GM12878 (cell line): ENCODE results near the gene ADAMTS6. TPM values are rescaled to one million over a fixed set of nuclear protein-coding genes. Genes with fewer than 3 reads are reported as not detected.

ENCODE experiments used
- ATAC-seq: fragments of 200-7000 bp; cut with Tn5 transposase; 3 replicates; pipeline ENCODE4 v1.9.1; 2020; ENCODE audit warnings: mild to moderate bottlenecking, moderate library complexity
- BruUV-seq: library from RNA; stranded (reverse); fragments of 400-500 nt; replicated peaks from 2 replicates; lab custom pipeline; 2021; lab: Mats Ljungman, UMichigan
- CTCF ChIA-PET: fragments of 300-600 bp; sonication (Branson Sonifier 250); formaldehyde crosslinking; extraction: SDS; loops from one replicate; lab custom pipeline; 2021; ENCODE audit warnings: inconsistent platforms; lab: Yijun Ruan, JAX
- POLR2A ChIA-PET: fragments of 350-600 bp; formaldehyde crosslinking; extraction: SDS; loops from one replicate; lab custom pipeline; 2021; ENCODE audit warnings: inconsistent platforms; lab: Charles Lee
- RAD21 ChIA-PET: fragments of 300-600 bp; sonication (Branson Sonifier 250); formaldehyde crosslinking; loops from one replicate; lab custom pipeline; 2023; ENCODE audit warnings: antibody characterized with exemption; ENCODE audit not compliant: unreplicated experiment; lab: Charles Lee
- SMC1A ChIA-PET: fragments of 300-600 bp; sonication (Branson Sonifier 250); formaldehyde crosslinking; loops from one replicate; lab custom pipeline; 2023; ENCODE audit not compliant: unreplicated experiment, uncharacterized antibody; lab: Charles Lee
- DNase-seq: peaks from one replicate; pipeline ENCODE4 v3.0.0-alpha.2; 2011; ENCODE audit warnings: low read depth, low spot score
- FAIRE-seq: peaks from 3 replicates; lab custom pipeline; 2011; peaks lifted over from hg19 to GRCh38; lab: Jason Lieb, UNC
- H2AFZ ChIP-seq: 2 replicates; pipeline ENCODE4 v1.6.0; 2011; ENCODE audit warnings: low read depth, low read length, control low read depth; ENCODE audit not compliant: control insufficient read depth
- H3K27ac ChIP-seq: 2 replicates; pipeline ENCODE4 v1.5.1; 2011; ENCODE audit warnings: control low read depth; ENCODE audit not compliant: control insufficient read depth, insufficient read depth
- H3K27me3 ChIP-seq, 2 experiments: replicated peaks in 1 of 2; 2 replicates each; pipeline versions ENCODE4 v1.6.0 to v1.6.1; 2011; ENCODE audit warnings: low read length in 1 of 2; ENCODE audit not compliant: control insufficient read depth in 2 of 2, insufficient read depth in 2 of 2
- H3K36me3 ChIP-seq, 2 experiments: 2 replicates each; pipeline ENCODE4 v1.5.1; 2011; ENCODE audit warnings: low read length in 1 of 2; ENCODE audit not compliant: control insufficient read depth in 2 of 2, insufficient read depth in 2 of 2
- H3K4me1 ChIP-seq: 2 replicates; pipeline ENCODE4 v1.6.1; 2011; ENCODE audit warnings: mild to moderate bottlenecking, low read length, moderate library complexity, mixed read lengths; ENCODE audit not compliant: control insufficient read depth, insufficient read depth
- H3K4me2 ChIP-seq: 2 replicates; pipeline ENCODE4 v1.6.0; 2011; ENCODE audit warnings: control low read depth; ENCODE audit not compliant: control insufficient read depth, insufficient read depth
- H3K4me3 ChIP-seq: fragments of 200-600 bp; sonication (generic); 2 replicates; pipeline ENCODE4 v1.5.1; 2016
- H3K79me2 ChIP-seq: 2 replicates; pipeline ENCODE4 v1.6.0; 2011; ENCODE audit warnings: low read length; ENCODE audit not compliant: control insufficient read depth, insufficient read depth
- H3K9ac ChIP-seq: 2 replicates; pipeline ENCODE4 v1.8.0; 2011; ENCODE audit warnings: low read length, control low read depth, mixed read lengths; ENCODE audit not compliant: control insufficient read depth, insufficient read depth
- H3K9me3 ChIP-seq: replicated peaks from 3 replicates; pipeline ENCODE4 v1.5.1; 2011; ENCODE audit warnings: mild to moderate bottlenecking, low read length; ENCODE audit not compliant: control insufficient read depth, insufficient read depth
- H4K20me1 ChIP-seq: 2 replicates; pipeline ENCODE4 v1.6.0; 2011; ENCODE audit not compliant: control insufficient read depth, insufficient read depth
- ASH2L ChIP-seq: fragments of 300-600, 200-600 bp; sonication (generic); IDR thresholded peaks from 2 replicates; pipeline ENCODE4 v1.6.1; 2017; ENCODE audit warnings: low read depth, mild to moderate bottlenecking, borderline replicate concordance
- BMI1 ChIP-seq: fragments of 450-650 bp; IDR thresholded peaks from 2 replicates; pipeline ENCODE4 v1.6.1; 2016; ENCODE audit warnings: mild to moderate bottlenecking, moderate library complexity, borderline replicate concordance
- EGR1 ChIP-seq, 2 experiments: IDR thresholded peaks; 1 replicate in 1 of 2; 2 replicates in 1 of 2; pipeline ENCODE4 v1.6.1; 2011 to 2012; ENCODE audit warnings: low read depth in 2 of 2, low read length in 2 of 2, borderline replicate concordance in 1 of 2, mild to moderate bottlenecking in 1 of 2, moderate library complexity in 1 of 2
- LARP7 ChIP-seq: fragments of 450-650 bp; IDR thresholded peaks from 2 replicates; pipeline ENCODE4 v1.6.1; 2017; ENCODE audit warnings: mild to moderate bottlenecking
- MAX ChIP-seq: IDR thresholded peaks from 2 replicates; pipeline ENCODE4 v1.6.1; 2012; ENCODE audit warnings: low read depth, low read length, improper control_type of control experiment
- MXI1 ChIP-seq: fragments of 150-350 bp; IDR thresholded peaks from 2 replicates; pipeline ENCODE4 v1.6.1; 2011; ENCODE audit warnings: low read depth, mild to moderate bottlenecking, inconsistent platforms, low read length, improper control_type of control experiment
- MYB ChIP-seq: fragments of 150-350 bp; IDR thresholded peaks from 2 replicates; pipeline ENCODE4 v1.6.1; 2014; ENCODE audit warnings: mild to moderate bottlenecking, low read depth, low read length, borderline replicate concordance
- RAD21 ChIP-seq: IDR thresholded peaks from 2 replicates; pipeline ENCODE4 v1.6.1; 2011; ENCODE audit warnings: mild to moderate bottlenecking, low read depth, low read length, moderate library complexity; ENCODE audit not compliant: insufficient read depth
- REST ChIP-seq: IDR thresholded peaks from 2 replicates; pipeline ENCODE4 v1.6.1; 2012; ENCODE audit warnings: mild to moderate bottlenecking, low read depth, low read length
- SKIL ChIP-seq: fragments of 450-650 bp; IDR thresholded peaks from 2 replicates; pipeline ENCODE4 v1.6.1; 2017; ENCODE audit warnings: mild to moderate bottlenecking, low read depth, inconsistent platforms; ENCODE audit not compliant: poor library complexity, severe bottlenecking
- ZBTB4 ChIP-seq: fragments of 450-650 bp; formaldehyde crosslinking; IDR thresholded peaks from 2 replicates; pipeline ENCODE4 v1.4.0; 2022; ENCODE audit warnings: mild to moderate bottlenecking, moderate library complexity
- WGBS: methylation state at CpG from one replicate; pipeline ENCODE4 v1.1.6; 2016; ENCODE audit warnings: low lambda C conversion rate; ENCODE audit not compliant: insufficient replicate concordance, insufficient coverage; ENCODE audit errors: missing lambda C conversion rate; 5-methylcytosine and 5-hydroxymethylcytosine counted together
- in situ Hi-C: fragments of 300-500 bp; cut with MboI; formaldehyde crosslinking; loops from 9 replicates; pipeline ENCODE4 v1.14.3; 2018; ENCODE audit warnings: mixed read lengths
- intact Hi-C: fragments of 100-400 bp; cut with micrococcal nuclease; formaldehyde crosslinking; loops from one replicate; pipeline ENCODE4 v1.14.2; 2022; ENCODE audit not compliant: unreplicated experiment
- polyA plus RNA-seq, 11 experiments: library from polyadenylated mRNA; depleted of rRNA in 4 of 11; unstranded in 6 of 11; stranded (reverse) in 5 of 11; fragments of >200 nt; fragmentation: Nextera tagmentation in 4 of 11; fragmentation: Illumina TruSeq in 1 of 11; extraction: Ambion mirVana in 4 of 11; extraction: Trizol in 1 of 11; gene quantifications; 1 replicate in 1 of 11; 2 replicates in 10 of 11; pipeline versions ENCODE4 v1.2.1 to v1.2.3, GENCODE V29; 2011 to 2016; ENCODE audit warnings: inconsistent platforms in 2 of 11, missing spikeins in 2 of 11, low read depth in 1 of 11
- total RNA-seq, 4 experiments: library from RNA; depleted of rRNA in 3 of 4; stranded (reverse); fragments of >200 nt in 3 of 4; fragmentation: Illumina TruSeq in 1 of 4; extraction: Trizol in 1 of 4; gene quantifications; 2 replicates each; pipeline versions ENCODE4 v1.2.1 to v1.2.3, GENCODE V29; 2013 to 2021

ADAMTS6 gene
- total and polyA plus RNA-seq, 10 of the 15 experiments (the other 5 are each of a cell fraction or from before 2014, with no cell fraction given), result 1.1 to 12.3 (median 6.5) TPM

- Histone ChIP-seq H3K27me3 (no peaks in the 10 kb centered on the region), H3K27ac (no peak overlapping the region), H3K4me2 (no peak overlapping the region), H4K20me1 (no peaks in the 10 kb centered on the region), H2AFZ (no peak overlapping the region), H3K4me3 (no peak overlapping the region), H3K9me3 (no peaks in the 10 kb centered on the region), H3K4me1 (no peaks in the 10 kb centered on the region), H3K36me3 (no peaks in the 10 kb centered on the region), H3K79me2 (no peaks in the 10 kb centered on the region), H3K9ac (no peak overlapping the region)
- peak; percentile 32; the same call in 1 of the 3 replicates for ATAC-seq
- ChIA-PET POLR2A (no interaction called here), SMC1A (interaction anchor here (1.3 kb wide), 2 partner anchors 314 to 412 kb away, joined by 3 read pairs; no protein-coding TSS in a partner anchor), RAD21 (interaction anchor here (0.6 to 1.0 kb wide), 3 partner anchors 100 to 421 kb away, joined by 3 to 4 read pairs (median 3); no protein-coding TSS in a partner anchor), CTCF (interaction anchor here (0.7 to 1.0 kb wide), 3 partner anchors 313 to 574 kb away, joined by 3 to 4 read pairs (median 4); no protein-coding TSS in a partner anchor)
- intact Hi-C loops, result no loop called here
- DNase-seq, result no peak
- no TSS peak for BruUV-seq
- 32% methylated on average over 1 of the region's 1 CpG for WGBS
- FAIRE-seq, result no peak
- in situ Hi-C loops, result no loop called here
- TF ChIP-seq MXI1 (no peak), ASH2L (no peak), LARP7 (no peak), ZBTB4 (CRISPR knock-in tag) (no peak), SKIL (no peak), BMI1 (no peak), EGR1 (IDR thresholded peaks at IDR 0.05; ENCODE audit: borderline replicate concordance in 1 of 2, low read depth in 2 of 2, low read length in 2 of 2) (no peak), MYB (no peak), MAX (no peak), REST (no peak), RAD21 (0 out of 2 replicates have a peak, but pooled peaks have one; percentile 18)
These were observed 99.1 kb downstream of the ADAMTS6 start for GRCh38 chr5:65382582-65382981.
